ENCODE data around the gene MASP1.
"Not testable (repeated sequence)": the region's sequence is repeated elsewhere in the genome, so short reads cannot be mapped to it uniquely, and the experiment has no call there.

Gene MASP1

GRCh38 chr3:187261541-187261969 is 30.0 kb downstream of the MASP1 start:
- Mint-ChIP-seq H3K27me3 (peaks cover 40% of the 10 kb centered on the region), H3K9me3 (no peaks in the 10 kb centered on the region), H3K4me1 (no peaks in the 10 kb centered on the region), H3K4me3 (no peak overlapping the region), H3K27ac (no peak overlapping the region)
- ATAC-seq (no peak), DNase-seq (no peak)

DNA sequence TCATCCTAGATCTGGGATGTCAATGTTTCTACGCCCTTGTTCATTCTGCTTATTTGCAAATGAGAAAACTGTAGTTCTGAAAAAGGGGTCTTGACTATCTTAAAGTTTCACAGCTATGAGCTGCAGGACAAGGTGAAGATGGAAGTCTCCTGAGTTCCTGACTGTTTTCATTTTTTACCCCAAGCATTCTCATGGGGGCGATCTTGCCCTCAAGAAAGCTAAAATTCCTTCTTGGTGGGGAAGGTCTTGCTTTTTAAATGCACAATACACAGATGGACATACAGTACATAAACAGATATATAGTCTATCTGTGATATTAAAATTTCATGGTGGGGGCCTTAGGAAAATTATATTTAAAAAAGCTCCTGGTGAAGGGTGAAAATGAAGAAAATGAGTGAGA is 32.4 kb downstream of the MASP1 start:
- no peak overlapping the region for H3K27ac Mint-ChIP-seq
- no peak for ATAC-seq
- H3K27me3 Mint-ChIP-seq, result peaks cover 40% of the 10 kb centered on the region
- no peak overlapping the region for H3K4me3 Mint-ChIP-seq
- no peaks in the 10 kb centered on the region for H3K4me1 Mint-ChIP-seq
- H3K9me3 Mint-ChIP-seq, result no peaks in the 10 kb centered on the region
- DNase-seq, result no peak

DNA sequence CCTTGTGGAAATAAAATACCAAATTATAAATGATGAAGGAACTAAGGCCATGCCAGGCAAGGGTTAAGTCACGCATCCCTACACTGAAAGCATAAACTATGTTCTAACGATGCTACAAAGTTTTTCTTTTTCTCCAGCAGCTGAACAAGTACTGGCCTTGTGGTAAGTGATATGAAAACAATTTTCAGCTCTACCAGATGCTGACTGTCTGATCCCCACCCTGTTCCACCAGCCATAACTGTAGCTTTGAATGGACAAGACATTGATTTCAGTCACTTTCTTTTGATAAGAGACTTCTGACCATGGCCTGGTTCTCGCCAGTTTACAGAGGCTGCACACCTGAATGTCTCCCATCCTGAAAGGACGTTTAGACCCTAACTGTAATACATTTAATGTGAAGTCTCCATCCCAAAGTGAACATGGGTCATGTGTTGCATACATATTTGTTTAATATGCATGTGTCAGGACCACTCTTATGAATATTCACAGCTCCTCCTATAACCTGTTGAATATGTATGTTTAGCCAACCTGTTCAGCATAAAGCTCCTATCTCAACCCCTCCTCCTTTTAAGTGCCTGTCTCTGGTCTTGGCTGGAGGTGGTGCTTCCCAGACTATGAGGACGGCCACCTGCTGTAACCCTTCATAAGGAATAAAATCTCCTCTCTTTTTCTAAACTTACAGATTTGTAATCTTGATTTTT is 33.4 kb downstream of the MASP1 start:
- no peak for DNase-seq
- H3K4me1 Mint-ChIP-seq, result no peaks in the 10 kb centered on the region
- no peak overlapping the region for H3K4me3 Mint-ChIP-seq
- peaks cover 36% of the 10 kb centered on the region for H3K27me3 Mint-ChIP-seq
- no peak for ATAC-seq
- H3K27ac Mint-ChIP-seq, result no peak overlapping the region
- H3K9me3 Mint-ChIP-seq, result no peaks in the 10 kb centered on the region

DNA sequence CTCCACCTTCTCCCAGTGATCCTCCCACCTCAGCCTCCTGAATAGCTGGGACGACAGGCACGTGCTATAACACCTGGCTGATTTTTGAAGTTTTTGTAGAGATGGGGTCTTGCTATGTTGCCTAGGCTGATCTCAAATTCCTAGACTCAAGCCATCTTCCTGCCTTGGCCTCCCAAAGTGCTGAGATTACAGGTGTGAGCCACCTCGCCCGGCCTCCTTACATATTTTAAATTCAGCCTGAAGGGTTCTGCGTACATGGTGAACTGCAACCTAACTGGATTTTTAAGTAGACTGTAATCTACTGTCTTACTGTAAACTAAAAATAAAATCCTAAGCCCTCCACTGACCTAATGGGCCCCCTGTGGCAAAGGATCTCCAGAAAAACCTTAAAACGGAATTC is 34.1 kb downstream of the MASP1 start:
- DNase-seq (no peak), ATAC-seq (no peak)
- Mint-ChIP-seq H3K9me3 (no peaks in the 10 kb centered on the region), H3K27me3 (peaks cover 32% of the 10 kb centered on the region), H3K4me1 (no peaks in the 10 kb centered on the region), H3K4me3 (no peak overlapping the region), H3K27ac (no peak overlapping the region)

DNA sequence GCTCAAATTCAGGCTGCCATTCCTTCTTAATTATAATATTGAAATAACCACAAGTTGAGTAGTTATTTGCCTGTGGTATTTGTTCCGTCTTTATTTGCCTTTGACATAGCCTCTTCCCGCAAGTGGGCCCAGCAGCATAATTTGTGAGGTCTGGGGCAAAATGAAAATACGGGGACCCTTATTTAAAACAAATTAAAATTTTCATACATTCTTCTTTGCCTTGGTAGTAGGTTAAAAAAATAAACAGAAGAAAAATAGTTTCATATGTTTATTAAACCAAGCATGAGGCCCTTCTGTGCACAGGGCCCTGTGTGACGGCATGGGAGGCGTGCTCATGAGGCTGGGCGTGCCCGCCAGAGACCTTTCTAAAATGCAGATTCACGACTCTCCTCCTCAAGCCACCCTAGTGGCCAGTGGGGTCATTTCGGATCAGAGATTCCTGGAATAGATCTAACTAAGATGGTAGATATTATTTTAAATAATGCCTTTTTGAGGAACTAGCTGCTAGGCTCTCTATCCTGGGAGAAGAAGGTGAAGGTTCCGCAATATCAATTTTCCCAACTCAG is 35.4 kb downstream of the MASP1 start:
- Mint-ChIP-seq H3K27ac (no peak overlapping the region), H3K4me1 (no peaks in the 10 kb centered on the region), H3K9me3 (no peaks in the 10 kb centered on the region), H3K4me3 (no peak overlapping the region), H3K27me3 (peaks cover 32% of the 10 kb centered on the region)
- DNase-seq (no peak), ATAC-seq (no peak)

DNA sequence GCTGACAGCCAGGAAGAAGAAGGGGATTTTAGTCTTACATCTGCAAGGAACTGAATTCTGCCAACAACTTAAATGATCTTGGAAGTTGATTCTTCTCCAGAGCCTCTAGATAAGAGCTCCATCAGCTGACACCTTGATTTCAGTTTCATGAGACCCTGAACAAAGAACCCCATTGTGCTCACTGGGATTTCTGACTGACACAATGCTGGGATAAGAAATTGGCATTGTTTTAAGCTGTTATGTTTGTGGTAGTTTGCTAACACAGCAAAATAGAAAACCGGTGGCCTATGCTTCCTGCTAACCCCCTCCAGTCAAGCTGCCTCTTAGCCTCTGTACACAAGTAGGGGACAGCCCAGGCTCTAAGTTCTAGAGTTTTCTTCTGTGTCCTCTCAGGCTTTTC is 36.2 kb downstream of the MASP1 start:
- no peak overlapping the region for H3K4me3 Mint-ChIP-seq
- no peaks in the 10 kb centered on the region for H3K4me1 Mint-ChIP-seq
- no peaks in the 10 kb centered on the region for H3K9me3 Mint-ChIP-seq
- no peak for DNase-seq
- no peak for ATAC-seq
- H3K27ac Mint-ChIP-seq, result no peak overlapping the region
- peaks cover 26% of the 10 kb centered on the region for H3K27me3 Mint-ChIP-seq

- H3K27ac Mint-ChIP-seq, result no peak overlapping the region
- no peak overlapping the region for H3K4me3 Mint-ChIP-seq
- H3K9me3 Mint-ChIP-seq, result no peaks in the 10 kb centered on the region
- H3K27me3 Mint-ChIP-seq, result peaks cover 11% of the 10 kb centered on the region
- H3K4me1 Mint-ChIP-seq, result peaks cover 5% of the 10 kb centered on the region
- DNase-seq (no peak), ATAC-seq (no peak)
These were observed 39.2 kb downstream of the MASP1 start for GRCh38 chr3:187252311-187252710.

- no peak overlapping the region for H3K4me3 Mint-ChIP-seq
- no peak overlapping the region for H3K27ac Mint-ChIP-seq
- H3K27me3 Mint-ChIP-seq, result peaks cover 11% of the 10 kb centered on the region
- peaks cover 10% of the 10 kb centered on the region for H3K4me1 Mint-ChIP-seq
- no peaks in the 10 kb centered on the region for H3K9me3 Mint-ChIP-seq
- DNase-seq (no peak), ATAC-seq (no peak)
These were observed 39.9 kb downstream of the MASP1 start for GRCh38 chr3:187251599-187251998.

DNA sequence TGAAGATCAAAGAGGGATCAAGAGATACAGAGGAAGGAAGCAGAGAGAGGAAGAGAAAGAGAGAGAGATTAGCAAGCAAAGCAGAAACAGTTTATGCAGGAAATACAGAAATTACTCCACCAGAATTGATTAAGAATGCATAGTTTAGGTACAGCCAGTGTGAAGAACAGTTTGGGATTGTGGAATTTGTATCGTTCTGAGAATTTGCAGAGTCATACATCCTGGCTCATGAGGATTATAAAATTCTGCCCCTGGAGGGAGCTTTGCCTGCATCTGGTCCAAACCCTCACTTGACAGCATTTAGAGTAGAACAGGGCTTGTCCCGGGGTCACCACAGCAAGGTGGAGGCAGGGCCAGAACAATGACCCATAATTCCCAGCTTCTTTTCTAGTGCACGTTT is 44.1 kb downstream of the MASP1 start:
- H3K9me3 Mint-ChIP-seq, result no peaks in the 10 kb centered on the region
- no peak overlapping the region for H3K4me3 Mint-ChIP-seq
- peaks cover 20% of the 10 kb centered on the region for H3K4me1 Mint-ChIP-seq
- peaks cover 7% of the 10 kb centered on the region for H3K27me3 Mint-ChIP-seq
- no peak overlapping the region for H3K27ac Mint-ChIP-seq
- ATAC-seq (no peak), DNase-seq (no peak)

GRCh38 chr3:187243933-187244524 is 47.5 kb downstream of the MASP1 start:
- no peak for DNase-seq
- Mint-ChIP-seq H3K4me3 (no peak overlapping the region), H3K9me3 (peaks cover 7 to 9% of the 10 kb centered on the region in 2 donors), H3K27me3 (no peaks in the 10 kb centered on the region), H3K27ac (no peak overlapping the region), H3K4me1 (peaks cover 20% of the 10 kb centered on the region)
- no peak for ATAC-seq

DNA sequence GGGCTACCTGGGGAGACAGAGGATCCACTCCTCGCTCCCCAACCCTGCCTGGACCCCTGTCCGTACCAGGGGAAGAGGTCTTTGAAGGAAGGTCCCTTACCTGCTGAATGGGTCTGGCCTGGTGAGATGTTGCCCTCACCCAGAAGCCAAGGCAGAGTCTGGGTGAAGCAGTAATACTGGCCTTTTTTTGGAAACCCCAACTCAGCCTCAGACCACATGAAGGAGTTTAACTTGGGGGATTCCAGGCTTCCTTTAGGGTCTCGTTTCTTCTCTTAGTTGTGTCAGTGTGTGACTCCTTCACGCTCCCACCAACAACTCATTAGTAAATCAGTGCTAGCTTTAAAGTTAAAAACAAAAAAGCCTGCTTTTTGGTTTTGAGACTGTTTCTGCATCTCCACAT is 48.6 kb downstream of the MASP1 start:
- no peak for DNase-seq
- Mint-ChIP-seq H3K4me1 (peaks cover 20% of the 10 kb centered on the region), H3K27ac (no peak overlapping the region), H3K27me3 (no peaks in the 10 kb centered on the region), H3K4me3 (no peak overlapping the region), H3K9me3 (peaks cover 7 to 9% of the 10 kb centered on the region in 2 donors)
- peak; percentile 78 for ATAC-seq

DNA sequence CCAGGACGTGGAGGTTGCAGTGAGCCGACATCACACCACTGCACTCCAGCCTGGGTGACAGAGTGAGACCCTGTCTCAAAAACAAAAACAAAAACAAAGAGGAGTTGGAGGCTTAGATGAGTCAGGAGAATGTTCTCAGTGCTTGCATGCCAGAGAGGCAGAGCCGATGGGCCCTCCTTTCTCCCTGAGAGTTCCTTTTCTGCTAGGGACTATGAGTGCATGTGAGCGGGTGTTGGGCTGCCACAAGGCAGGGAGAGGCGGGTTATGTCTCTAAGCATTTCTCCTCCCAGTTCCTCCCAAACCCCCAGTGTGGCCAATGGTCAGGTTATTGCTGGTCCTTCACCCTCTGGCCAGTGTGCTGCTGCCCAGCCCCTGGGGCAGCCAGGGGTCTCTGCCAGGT is 49.1 kb downstream of the MASP1 start:
- Mint-ChIP-seq H3K27ac (no peak overlapping the region), H3K27me3 (no peaks in the 10 kb centered on the region), H3K9me3 (peaks cover 7 to 9% of the 10 kb centered on the region in 2 donors), H3K4me3 (no peak overlapping the region), H3K4me1 (peaks cover 16% of the 10 kb centered on the region)
- no peak for DNase-seq
- no peak for ATAC-seq

DNA sequence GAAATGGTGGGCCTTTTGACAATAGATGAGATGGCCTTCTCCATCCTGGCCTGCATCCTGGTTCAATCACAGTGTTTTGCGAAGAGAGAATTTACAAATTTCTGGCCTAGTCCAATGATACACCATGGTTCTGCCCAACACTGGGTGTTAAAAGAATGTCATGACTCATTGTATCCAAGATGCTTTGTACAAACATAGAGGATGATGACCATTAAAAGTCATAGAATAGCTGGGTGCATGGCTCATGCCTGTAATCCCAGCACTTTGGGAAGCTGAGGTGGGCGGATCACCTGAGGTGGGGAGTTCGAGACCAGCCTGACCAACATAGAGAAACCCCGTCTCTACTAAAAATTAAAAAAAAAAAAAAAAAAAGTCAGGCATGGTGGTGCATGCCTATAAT is 52.7 kb downstream of the MASP1 start:
- H3K4me3 Mint-ChIP-seq, H3K27ac Mint-ChIP-seq, DNase-seq, ATAC-seq, H3K27me3 Mint-ChIP-seq, H3K9me3 Mint-ChIP-seq: not testable (repeated sequence)
- peaks cover 10% of the 10 kb centered on the region for H3K4me1 Mint-ChIP-seq

DNA sequence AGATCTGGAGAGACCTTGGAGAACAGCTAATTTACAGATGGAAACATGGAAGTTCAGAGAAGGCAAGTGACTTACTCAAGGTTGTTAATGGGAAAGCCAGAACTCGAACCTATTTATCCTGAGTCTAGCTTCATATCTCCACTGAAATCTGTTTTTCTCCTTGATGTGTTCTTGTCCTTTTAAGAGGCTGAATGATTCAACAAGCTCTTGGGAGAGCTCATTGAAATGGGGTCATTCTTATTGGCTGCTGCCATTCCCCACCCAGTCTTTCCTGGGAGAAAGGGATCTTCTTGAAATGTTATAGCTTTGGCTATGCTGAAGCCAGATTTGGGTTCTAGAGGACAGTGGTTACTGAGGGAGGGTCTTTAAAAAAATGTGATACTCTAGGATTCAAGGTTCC is 53.3 kb downstream of the MASP1 start:
- ATAC-seq (no peak), DNase-seq (no peak)
- H3K4me3 Mint-ChIP-seq, result no peak overlapping the region
- H3K27me3 Mint-ChIP-seq, result no peaks in the 10 kb centered on the region
- peaks cover 5% of the 10 kb centered on the region for H3K4me1 Mint-ChIP-seq
- no peak overlapping the region for H3K27ac Mint-ChIP-seq
- peaks cover 7 to 9% of the 10 kb centered on the region in 2 donors for H3K9me3 Mint-ChIP-seq

DNA sequence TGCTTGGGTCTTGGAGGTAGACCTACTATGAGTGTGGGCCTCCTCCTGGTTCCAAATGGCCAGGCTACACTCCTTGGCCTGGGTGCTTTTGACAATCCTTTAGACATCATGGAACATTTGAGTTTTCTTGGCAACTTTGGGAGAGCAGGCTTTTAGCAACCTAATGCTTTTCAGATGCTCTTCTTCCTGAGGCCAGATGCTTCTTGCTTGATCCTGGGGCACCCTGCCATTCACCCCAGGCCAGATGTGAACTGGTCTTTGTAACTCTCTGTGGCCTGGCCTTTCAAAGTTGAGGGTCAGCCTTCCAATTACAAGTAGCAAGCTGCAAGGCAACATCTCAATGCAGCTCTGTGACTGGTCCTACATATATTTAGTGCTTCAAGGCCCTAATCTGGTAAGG is 53.8 kb downstream of the MASP1 start:
- Mint-ChIP-seq H3K27me3 (no peaks in the 10 kb centered on the region), H3K4me1 (no peaks in the 10 kb centered on the region), H3K9me3 (peaks cover 7 to 9% of the 10 kb centered on the region in 2 donors), H3K4me3 (no peak overlapping the region), H3K27ac (no peak overlapping the region)
- ATAC-seq, result no peak
- no peak for DNase-seq

- Mint-ChIP-seq H3K4me1 (no peaks in the 10 kb centered on the region), H3K27ac (no peak overlapping the region), H3K4me3 (no peak overlapping the region), H3K9me3 (peaks cover 7 to 9% of the 10 kb centered on the region in 2 donors), H3K27me3 (no peaks in the 10 kb centered on the region)
- DNase-seq (no peak), ATAC-seq (no peak)
These were observed 54.6 kb downstream of the MASP1 start for GRCh38 chr3:187236962-187237361.

Measured in stimulated activated naive CD8-positive, alpha-beta T cell treated with anti-CD3 and anti-CD28 coated beads, Interleukin-15, amount 100 ng/mL, for 72 hours (primary cell).